GM19452 (cell line): ENCODE results near the gene OXNAD1.

ENCODE experiments used
- ATAC-seq: cut with Tn5 transposase; IDR thresholded peaks from one replicate; pipeline ENCODE4 v1.9.1; 2021; ENCODE audit not compliant: unreplicated experiment

The OXNAD1 gene, protein sequence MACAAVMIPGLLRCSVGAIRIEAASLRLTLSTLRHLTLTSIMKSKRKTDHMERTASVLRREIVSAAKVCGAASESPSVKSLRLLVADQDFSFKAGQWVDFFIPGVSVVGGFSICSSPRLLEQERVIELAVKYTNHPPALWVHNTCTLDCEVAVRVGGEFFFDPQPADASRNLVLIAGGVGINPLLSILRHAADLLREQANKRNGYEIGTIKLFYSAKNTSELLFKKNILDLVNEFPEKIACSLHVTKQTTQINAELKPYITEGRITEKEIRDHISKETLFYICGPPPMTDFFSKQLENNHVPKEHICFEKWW

DNA sequence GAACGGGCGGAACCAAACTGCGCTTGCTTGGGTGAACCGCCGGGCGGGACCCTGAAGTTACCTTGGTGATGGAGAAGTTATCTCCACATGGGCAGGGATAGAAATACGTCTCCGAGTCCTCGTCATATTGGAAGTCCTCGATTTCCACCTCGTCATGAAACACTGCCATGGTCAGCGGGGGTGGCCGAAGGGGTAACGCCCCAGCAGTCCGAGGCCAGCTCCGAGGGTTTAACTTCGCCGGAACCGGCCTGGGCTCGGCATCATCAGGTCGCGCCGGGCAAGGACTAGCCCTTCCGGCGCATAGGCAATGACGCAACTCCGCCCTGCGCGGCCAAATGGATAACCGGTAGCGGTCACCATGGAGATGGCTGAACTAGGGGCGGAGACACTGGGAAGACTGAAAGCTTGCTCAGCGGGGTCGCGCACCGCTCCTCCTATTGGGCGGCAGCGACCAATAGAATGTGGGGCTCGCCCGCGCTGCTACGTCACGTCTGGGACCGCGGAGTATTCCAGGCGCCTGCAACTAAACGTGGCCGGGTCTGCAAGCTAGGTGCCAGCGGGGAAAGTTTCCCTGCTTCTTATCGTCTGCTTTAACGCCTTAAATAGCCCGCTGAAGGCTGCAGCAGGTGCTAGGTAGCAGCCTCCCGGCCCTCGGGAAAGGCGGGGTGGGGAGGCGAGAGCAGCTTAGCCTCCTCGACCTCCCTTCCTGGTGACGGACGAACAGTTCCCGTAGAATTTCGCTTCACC is at the start of gene OXNAD1, which contains the start of gene DPH3:
TSS of gene OXNAD1 (plus strand) at position 505 of the 747 bp plus-strand sequence. CDS start 5,741 bp downstream, outside the sequence.
TSS of gene DPH3 (minus strand) at position 236 of the 747 bp plus-strand sequence. CDS start at position 169, 67 bp downstream.
- ATAC-seq = peak; percentile 99

DNA sequence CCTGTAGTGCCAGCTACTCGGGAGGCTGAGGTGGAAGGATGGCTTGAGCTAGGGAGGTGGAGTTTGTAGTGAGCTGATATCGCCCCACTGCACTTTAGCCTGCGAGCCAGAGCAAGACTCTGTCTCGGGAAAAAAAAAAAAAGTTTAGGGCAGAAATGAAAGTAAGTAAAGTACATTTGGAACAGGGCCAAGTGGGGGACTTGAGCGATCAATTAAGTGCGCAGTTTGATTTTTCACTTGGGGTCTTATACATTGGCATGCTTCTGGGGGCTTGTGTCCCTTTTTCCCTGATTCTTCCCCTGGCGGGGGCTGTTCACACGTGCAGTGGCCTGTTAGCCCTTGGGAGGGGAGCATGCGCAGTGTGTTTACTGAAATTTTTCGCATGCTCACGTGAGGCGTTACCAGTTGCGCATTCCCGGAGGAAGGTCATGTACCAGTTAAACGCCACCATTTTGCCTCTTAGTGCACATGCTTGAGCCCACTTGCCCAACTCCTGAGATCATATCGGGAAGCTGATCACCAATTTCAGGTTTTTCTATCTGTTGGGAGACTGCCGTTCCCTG is 48.6 kb upstream of the OXNAD1 start:
- ATAC-seq = no peak

DNA sequence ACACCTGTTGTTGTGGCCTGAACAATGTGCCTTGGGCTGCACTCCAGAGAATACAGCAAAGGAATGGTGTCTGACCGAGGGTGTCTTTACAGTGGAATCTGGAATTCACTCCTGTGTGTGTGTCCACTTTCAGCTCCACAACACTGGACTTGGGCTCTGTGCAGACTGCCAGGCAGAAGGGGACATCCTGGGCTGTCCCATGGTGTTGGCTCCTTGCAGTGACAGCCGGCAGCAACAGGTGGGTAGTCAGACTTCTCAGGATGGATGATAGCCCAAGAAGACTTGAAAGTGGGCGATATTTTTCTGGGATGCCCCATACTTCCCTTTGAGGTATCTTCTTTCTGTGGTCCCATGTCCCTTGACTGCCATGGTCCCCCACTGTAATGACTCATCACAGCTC is 45.2 kb upstream of the OXNAD1 start:
- ATAC-seq = no peak

DNA sequence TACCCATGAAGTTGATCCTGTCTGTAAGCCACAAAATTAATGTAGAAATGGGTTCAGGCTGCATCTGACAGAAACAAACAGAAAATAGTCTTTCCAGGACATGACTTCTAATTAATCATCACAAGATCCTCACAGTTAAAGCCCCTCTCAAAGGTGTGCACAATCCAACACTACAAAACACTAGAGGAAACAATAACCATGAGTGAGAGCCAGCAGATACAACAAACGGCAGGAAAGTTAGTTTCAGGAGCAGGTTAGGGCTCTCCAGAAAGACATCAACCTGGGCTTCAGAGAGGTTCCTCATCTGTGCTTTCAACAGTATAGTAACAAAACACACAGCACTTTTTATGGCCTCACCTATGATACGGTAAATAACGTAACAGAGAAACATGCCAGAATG is 43.0 kb upstream of the OXNAD1 start:
- no peak for ATAC-seq

DNA sequence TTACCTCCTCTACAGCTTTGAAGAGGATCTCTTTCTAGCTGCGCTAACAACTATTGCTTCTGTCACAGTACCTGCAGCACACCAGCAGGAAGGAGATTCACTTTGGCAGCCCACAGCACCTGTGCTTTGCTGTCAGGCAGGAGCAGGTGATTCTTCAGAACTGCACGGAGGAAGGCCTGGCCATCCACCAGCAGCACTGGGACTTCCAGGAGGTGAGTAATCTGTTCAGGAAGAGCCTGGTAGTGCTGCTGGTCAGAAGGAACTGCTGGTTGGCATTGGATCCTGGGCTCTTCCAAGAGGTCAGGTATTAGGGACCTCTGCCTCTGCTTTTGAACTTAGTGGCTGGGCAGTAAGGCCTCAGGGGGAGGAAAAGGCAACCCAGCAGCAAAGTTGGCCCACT is 42.5 kb upstream of the OXNAD1 start:
- ATAC-seq = no peak

DNA sequence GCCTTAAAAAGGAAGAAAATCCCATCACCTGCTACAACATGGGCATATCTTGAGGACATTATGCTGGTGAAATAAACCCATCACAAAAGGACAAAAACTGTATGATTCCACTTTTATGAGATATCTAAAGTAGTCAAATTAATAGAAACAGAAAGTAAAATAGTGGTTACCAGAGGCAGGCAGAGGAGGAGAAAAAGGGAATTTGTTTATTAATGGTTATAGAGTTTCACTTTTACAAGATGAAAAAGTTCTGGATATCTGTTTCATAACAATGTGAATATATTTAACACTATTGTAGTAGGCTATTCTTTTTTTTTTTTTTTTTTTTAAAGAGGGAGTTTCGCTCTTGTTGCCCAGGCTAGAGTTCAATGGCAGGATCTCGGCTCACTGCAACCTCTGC is 40.7 kb upstream of the OXNAD1 start:
- ATAC-seq = no peak

DNA sequence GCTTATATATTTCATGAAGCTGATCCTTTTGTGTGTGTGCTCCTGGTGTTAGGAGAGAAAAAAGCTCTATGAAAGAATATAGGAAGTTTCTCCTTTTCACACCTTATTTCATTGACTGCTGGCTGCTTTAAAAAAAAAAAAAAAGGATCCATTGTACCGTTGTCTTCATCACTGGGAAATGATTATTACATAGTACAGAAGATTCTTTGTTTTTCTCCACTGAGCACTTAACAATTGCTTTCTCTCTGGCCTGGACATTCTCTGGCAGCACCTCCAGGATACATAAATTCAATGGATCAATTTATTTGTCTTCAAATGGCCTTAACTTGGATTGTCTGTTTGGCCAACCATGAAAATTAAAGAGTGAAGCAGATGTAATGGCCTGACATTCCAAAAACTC is 37.4 kb upstream of the OXNAD1 start:
- no peak for ATAC-seq

DNA sequence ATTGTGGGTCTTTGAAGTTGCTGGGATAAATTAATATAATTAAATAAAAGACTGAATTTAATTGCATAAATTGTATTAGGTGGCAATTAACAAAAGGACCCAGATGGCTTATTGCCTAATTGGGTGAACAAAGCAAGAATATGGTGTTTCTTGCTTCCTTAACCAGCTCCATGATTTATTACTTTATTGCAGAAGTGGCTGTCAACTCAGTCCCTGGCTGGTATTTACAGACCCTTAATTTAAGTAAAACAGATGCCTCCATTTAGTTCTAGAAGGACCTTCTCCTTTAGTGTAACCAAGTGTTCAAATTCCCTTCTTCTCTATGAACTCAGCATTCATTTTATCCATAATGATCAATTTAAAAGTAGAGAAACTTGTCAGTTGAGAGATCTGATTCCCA is 35.3 kb upstream of the OXNAD1 start:
- ATAC-seq = no peak

DNA sequence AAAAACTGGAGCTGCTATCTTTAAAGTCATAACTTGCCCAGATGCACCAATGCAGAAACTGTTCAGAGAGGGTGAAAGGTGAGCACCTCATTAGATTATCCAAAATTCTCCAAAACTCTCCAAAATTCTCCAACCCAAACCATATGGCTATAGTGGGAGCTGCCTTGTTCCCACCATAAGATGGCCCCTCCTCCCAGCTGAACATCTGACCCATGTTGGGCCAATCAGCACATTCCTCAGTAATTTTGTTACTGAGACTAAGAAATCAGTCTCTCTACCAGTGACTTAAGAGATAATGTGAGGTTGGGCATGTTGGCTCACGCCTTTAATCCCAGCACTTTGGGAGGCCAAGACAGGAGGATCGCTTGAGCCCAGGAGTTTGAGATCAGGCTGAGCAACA is 33.0 kb upstream of the OXNAD1 start:
- ATAC-seq = no peak

DNA sequence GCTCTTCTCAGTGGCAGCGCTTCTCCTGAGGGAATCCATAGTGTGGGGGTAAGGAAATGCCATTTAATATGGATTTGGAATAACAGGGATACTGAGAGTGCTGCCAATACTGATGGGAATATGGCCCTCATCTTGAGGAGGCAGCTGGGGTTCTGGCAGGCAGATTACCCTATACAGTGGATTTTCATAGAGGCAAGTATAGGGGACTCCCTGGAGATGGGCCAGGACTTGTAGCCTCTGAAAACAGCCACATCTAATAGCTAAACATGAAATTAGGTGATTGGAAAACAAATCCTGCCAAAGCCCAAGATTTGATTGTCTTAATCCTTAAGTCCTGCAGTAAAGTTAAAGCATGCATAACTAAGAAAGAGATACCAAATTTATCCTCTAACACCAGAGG is 31.2 kb upstream of the OXNAD1 start:
- no peak for ATAC-seq

DNA sequence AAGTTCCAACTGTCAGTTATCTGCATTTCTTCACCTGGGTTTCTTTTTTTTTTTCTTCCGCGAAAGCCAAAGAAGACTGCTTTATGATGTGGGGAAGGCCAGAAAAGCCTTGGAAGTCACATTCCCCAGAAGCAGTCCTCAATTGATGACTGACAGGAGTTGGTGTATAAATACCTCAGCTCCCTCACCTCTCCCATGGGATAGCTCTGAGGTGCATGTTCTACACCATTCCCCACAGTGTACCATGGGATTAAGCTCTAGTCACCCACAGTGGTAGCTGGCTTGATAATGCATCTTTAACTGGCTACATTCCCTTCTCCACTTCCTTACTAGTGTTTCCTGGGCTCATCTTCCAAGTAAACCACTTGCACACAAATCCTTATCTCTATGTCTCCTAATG is 30.7 kb upstream of the OXNAD1 start:
- no peak for ATAC-seq

DNA sequence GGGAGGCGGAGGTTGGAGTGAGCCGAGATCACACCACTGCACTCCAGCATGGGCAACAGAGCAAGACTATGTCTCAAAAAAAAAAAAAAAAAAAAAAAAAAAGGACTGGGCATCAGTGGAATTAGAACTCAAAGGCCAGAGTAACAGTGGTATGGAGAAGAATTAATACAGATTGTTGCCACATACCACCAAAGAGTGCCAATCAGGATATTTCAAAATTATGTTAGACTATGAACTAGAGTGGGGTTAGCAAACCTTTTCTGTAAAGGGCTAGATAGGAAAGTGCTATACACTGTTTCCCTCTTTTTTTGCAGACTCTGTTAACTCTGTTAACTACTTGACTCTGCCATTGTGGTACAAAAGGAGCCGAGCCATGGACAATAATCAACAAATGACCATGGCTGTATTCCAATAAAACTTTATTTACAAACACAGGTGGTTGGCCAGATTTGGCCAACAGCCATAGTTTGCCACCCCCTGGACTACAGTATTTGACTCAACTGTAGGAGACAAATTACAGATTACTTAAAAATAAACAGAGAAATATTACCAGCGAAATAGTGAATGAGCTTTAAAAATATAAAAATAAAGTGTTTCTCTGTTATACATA is 28.9 kb upstream of the OXNAD1 start:
- ATAC-seq = no peak

DNA sequence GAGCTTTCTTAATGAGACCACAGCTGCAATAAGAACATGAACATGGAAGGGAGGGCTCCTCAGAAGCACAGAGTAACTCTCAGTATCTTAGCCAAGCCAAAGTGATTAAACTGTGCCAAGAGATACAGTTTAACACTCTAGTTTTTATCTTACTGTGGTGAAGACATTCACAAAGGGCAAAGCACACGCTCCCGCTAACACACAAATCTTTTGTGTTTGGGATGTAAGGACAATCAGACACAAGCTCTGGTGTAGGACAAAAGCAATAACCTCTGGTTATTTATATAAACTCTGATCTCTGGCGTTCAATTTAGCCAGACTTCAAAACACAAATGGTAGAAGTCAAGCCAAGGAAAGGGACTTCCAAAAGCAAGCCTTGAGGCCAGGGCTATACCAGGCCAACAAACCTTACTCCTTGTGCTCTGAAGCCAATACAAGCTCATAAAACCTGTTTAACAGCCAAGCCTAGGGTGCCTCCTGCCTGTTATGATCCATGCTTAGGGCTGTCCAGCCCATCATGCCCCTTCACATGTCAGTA is 28.1 kb upstream of the OXNAD1 start:
- ATAC-seq = no peak

DNA sequence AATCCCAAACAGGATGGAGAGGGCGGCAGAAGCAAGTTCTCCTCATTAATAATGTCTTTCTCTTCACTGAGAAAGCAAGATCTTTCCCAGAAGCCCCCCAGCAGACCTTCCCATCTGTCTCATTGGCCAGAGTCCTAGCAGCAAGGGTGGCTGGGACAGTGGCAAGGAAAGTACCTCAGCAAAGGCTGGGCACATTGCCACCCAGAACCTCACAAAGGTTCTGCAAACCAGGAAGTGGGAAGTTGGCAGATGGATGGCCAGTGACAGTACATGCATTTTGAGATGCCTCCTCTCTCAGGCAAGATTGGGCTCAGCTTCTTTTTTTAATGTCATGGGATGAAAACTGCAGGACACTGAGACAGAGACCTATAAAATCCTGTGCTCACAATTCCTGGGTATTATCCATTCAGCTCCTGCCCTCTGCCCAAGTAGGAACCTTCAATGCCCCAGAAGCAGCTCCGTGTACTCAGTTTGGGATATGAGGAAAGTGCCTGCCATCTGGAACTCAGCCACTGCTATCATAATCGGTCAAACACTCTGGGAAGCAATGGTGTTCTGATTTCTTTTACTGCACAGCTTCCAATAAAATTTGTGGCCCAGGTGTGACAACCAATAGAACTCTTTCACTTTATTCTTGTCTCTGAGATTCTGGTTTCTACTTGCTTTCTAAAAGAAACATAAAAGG is 25.8 kb upstream of the OXNAD1 start:
- ATAC-seq = no peak

DNA sequence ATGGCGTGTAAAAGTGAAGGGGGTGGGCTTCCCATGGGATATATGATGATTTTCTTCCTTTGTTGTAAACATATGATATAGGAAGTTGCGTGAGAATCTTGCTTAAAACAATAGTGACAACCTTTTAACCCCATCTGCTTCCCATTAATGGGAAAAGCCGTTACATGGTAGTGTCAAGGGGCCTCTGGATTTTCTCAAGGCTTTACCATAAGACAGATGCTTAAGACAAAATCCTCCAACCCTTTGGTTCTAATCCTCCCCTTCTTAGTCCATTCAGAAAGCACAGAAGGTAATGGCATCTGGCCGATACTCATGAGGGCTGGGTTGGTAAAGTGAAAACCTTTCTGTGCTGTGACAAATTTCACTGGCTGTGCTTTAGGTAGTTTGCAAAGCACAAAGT is 25.2 kb upstream of the OXNAD1 start:
- no peak for ATAC-seq

DNA sequence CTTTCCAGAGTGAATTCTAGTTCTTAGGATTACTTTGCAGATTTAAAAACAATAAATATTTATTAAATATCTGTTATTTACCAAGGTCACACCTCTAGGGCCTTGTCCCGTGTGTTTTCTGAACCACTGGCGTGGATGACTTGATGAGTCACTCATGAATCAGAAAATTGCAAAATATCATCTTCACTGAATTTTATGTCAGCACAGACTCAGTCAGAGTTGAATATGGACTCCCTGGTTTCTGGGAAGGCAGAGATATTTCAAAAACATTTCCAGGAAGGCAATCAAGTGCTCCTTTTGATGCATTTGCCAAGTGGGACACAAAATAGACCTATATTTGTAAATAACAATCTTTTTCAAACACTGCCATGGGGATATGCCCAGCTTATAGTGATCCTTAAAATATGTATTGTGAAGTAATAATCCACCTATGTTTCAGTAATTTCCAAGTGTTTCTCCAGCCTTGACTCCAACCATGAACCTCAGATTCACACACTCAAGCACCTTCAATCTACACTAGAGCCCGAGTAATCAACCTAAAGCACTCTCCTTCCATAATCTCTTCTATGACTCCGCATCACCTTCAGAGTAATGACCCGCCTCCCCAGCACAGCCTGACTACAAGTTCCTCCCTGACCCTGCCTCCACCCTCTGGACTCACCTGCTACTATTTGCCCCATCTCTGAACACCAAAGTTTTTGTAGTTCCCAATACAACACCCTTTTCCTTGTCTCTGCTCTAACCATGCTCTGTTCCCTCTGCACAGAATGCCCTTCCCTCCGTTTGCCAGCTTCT is 24.6 kb upstream of the OXNAD1 start:
- no peak for ATAC-seq

DNA sequence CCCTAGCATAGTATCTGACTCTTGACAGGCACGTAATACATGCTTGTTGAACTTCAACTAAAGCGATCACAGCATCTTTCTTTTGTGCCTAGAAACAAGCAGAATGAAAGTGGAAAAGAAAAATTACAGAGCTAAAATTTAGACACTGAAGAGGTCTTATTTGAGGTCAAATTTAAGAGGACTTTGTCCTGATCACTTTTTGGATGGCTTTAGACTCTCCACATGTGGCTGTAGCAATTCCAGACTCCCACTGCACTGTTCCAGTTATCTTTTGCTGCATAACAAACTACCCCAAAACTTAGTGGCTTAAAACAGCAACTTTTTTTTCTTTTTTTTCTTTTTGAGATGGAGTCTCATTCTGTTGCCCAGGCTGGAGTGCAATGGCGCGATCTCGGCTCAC is 23.8 kb upstream of the OXNAD1 start:
- no peak for ATAC-seq

DNA sequence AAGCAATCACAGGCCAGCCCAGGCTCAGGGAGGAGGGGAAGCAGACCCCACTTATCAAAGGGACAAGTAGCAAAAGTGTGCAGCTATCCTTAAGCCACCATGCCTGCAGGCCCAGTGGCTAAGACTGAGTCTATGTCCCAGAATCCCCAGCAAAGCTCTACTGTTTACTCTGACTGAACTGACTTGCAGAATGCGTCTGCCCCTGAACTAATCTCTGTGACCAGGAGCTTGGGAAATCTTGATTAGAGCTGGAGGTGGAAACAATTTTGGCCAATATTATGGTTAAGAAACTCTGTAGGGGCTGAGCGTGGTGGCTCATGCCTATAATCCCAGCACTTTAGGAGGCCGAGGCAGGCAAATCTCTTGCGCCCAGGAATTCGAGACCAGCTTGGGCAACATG is 22.8 kb upstream of the OXNAD1 start:
- no peak for ATAC-seq

DNA sequence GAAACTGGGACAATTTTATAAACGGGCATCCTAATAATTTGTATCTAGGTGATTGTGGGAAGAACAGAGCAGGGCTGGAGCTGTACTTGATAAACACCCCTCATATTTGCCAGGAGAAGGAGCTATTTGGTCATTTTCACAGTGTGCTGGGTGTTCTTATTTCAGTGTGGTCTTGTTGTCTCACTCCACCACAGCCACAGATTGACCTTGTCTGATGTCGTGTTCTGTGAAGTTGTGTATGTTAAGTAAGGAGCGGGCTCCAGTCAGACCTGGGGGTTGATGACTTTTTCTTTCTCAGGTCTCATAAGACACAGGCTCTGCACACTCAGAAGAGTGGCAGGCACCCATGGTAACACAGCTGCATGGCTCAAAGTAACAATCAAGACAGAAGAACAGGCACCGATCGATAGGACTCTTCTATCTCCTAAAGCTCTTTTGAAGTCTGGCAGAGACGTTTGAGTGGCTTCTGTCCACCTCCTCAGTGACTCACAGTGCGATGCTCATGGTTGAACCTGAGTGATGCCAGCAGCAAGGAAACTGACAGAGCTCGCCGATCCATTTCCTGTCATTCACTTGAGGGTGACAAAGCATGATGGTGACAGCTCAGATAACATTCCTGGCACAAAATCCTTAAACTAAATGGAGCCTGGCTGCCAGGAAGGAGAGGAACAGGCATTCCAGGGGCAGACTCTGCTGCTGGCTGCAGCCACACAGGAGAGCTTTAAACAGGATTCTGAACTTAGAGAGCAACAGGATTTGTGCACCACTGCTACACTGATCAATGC is 21.1 kb upstream of the OXNAD1 start:
- ATAC-seq = no peak
